GM19438 (cell line): ENCODE measurements around the gene PRKAA2.
A peak's percentile ranks its signal among the peaks of the same experiment; 100 is the strongest.
"Not testable (repeated sequence)": the region's sequence is repeated elsewhere in the genome, so short reads cannot be mapped to it uniquely, and the experiment has no call there.

Experiments used
- ATAC-seq: cut with Tn5 transposase; IDR thresholded peaks from one replicate; pipeline ENCODE4 v1.9.1; 2021; ENCODE audit warnings: low read depth; ENCODE audit not compliant: unreplicated experiment

PRKAA2 gene

GRCh38 chr1:56644919-56645676 lies at the start of gene PRKAA2:
TSS of gene PRKAA2 (plus strand) at chr1:56645314. CDS start at chr1:56645388, 74 bp downstream.
- ATAC-seq: peak; percentile 62

- not testable (repeated sequence) for ATAC-seq
Measured at GRCh38 chr1:56595397-56596191, 49.5 kb upstream of the PRKAA2 start.

- not testable (repeated sequence) for ATAC-seq
Measured at GRCh38 chr1:56610097-56610496, 35.0 kb upstream of the PRKAA2 start.

- not testable (repeated sequence) for ATAC-seq
Measured at GRCh38 chr1:56610770-56611169, 34.3 kb upstream of the PRKAA2 start.

GRCh38 chr1:56617141-56617540 lies 28.0 kb upstream of the PRKAA2 start:
- ATAC-seq: no peak

- no peak for ATAC-seq
Measured at GRCh38 chr1:56625819-56626440, 19.2 kb upstream of the PRKAA2 start.

- no peak for ATAC-seq
Measured at GRCh38 chr1:56626546-56626945, 18.6 kb upstream of the PRKAA2 start.

GRCh38 chr1:56627019-56627635 lies 18.0 kb upstream of the PRKAA2 start:
- no peak for ATAC-seq

GRCh38 chr1:56627636-56628039 lies 17.5 kb upstream of the PRKAA2 start:
- ATAC-seq: no peak

GRCh38 chr1:56630786-56631185 lies 14.3 kb upstream of the PRKAA2 start:
- no peak for ATAC-seq

- ATAC-seq: no peak
Measured at GRCh38 chr1:56631901-56632300, 13.2 kb upstream of the PRKAA2 start.

- no peak for ATAC-seq
Measured at GRCh38 chr1:56634981-56635380, 10.1 kb upstream of the PRKAA2 start.

GRCh38 chr1:56638248-56638647 lies 6.9 kb upstream of the PRKAA2 start:
- ATAC-seq: no peak

- no peak for ATAC-seq
Measured at GRCh38 chr1:56639211-56639610, 5.9 kb upstream of the PRKAA2 start.

- ATAC-seq: no peak
Measured at GRCh38 chr1:56643661-56644060, 1.5 kb upstream of the PRKAA2 start.

GRCh38 chr1:56644064-56644918 lies 823 bp upstream of the PRKAA2 start:
- no peak for ATAC-seq

- ATAC-seq: peak; percentile 16
Measured at GRCh38 chr1:56645677-56646305, 677 bp downstream of the PRKAA2 start.

GRCh38 chr1:56646611-56647010 lies 1.5 kb downstream of the PRKAA2 start:
- ATAC-seq: no peak

- no peak for ATAC-seq
Measured at GRCh38 chr1:56647106-56647505, 2.0 kb downstream of the PRKAA2 start.

- no peak for ATAC-seq
Measured at GRCh38 chr1:56648546-56648945, 3.4 kb downstream of the PRKAA2 start.
